Cardiac muscle cell (in vitro differentiated cells and primary cell): Measurements from ENCODE around the gene PPIP5K2. TPM values are rescaled to one million over a fixed set of nuclear protein-coding genes. Genes with fewer than 3 reads are reported as not detected.
"Not testable (repeated sequence)": the region's sequence is repeated elsewhere in the genome, so short reads cannot be mapped to it uniquely, and the experiment has no call there.

ENCODE experiments used
- DNase-seq, 2 donors: peaks; one replicate each; pipeline versions ENCODE4 v3.0.0 to v3.0.0-alpha.2; 2010 to 2017; ENCODE audit warnings: low read depth in 1 of 2, low spot score in 1 of 2
- H3K27ac ChIP-seq: fragments of 200-600 bp; sonication (generic); 2 replicates; pipeline ENCODE4 v1.5.1; 2016
- H3K27me3 ChIP-seq: fragments of 200-600 bp; sonication (generic); 2 replicates; pipeline ENCODE4 v1.6.0; 2016; ENCODE audit warnings: control low read depth
- H3K36me3 ChIP-seq: fragments of 200-600 bp; sonication (generic); 2 replicates; pipeline ENCODE4 v1.5.1; 2016; ENCODE audit warnings: control low read depth
- H3K4me1 ChIP-seq: fragments of 200-600 bp; sonication (generic); 2 replicates; pipeline ENCODE4 v1.8.1; 2017; ENCODE audit warnings: low read depth, mild to moderate bottlenecking, mixed run types
- H3K4me3 ChIP-seq: fragments of 200-600 bp; sonication (generic); 2 replicates; pipeline ENCODE4 v1.5.1; 2016; ENCODE audit warnings: mild to moderate bottlenecking
- H3K9me3 ChIP-seq: fragments of 200-600 bp; sonication (generic); 2 replicates; pipeline ENCODE4 v1.5.1; 2017; ENCODE audit warnings: low read depth, mild to moderate bottlenecking, control low read depth
- CTCF ChIP-seq: IDR thresholded peaks from 2 replicates; pipeline ENCODE4 v1.5.1; 2012; ENCODE audit warnings: low read depth, mild to moderate bottlenecking, low read length
- polyA plus RNA-seq: library from polyadenylated mRNA; unstranded; fragments of >200 nt; fragmentation: Nextera tagmentation; extraction: Ambion mirVana; gene quantifications from 2 replicates; pipeline ENCODE4 v1.2.1, GENCODE V29; 2016
- total RNA-seq: library from RNA; depleted of rRNA; stranded (reverse); fragments of >200 nt; gene quantifications from 2 replicates; pipeline ENCODE4 v1.2.3, GENCODE V29; 2016

The PPIP5K2 gene
- total and polyA plus RNA-seq, 2 experiments from 2014 or later = 27.6 to 28.2 TPM

GRCh38 chr5:103211576-103212561 lies 91.8 kb downstream of the PPIP5K2 start:
- Histone ChIP-seq H3K36me3 (no peaks in the 10 kb centered on the region), H3K27ac (no peak overlapping the region), H3K9me3 (no peaks in the 10 kb centered on the region), H3K4me1 (no peaks in the 10 kb centered on the region), H3K27me3 (no peaks in the 10 kb centered on the region), H3K4me3 (no peak overlapping the region)
- DNase-seq = no peak
- TF ChIP-seq CTCF = no peak

- TF ChIP-seq CTCF = no peak
- DNase-seq = peak in 1 of 2 donors; percentile 31
- Histone ChIP-seq H3K27ac (no peak overlapping the region), H3K36me3 (no peaks in the 10 kb centered on the region), H3K9me3 (no peaks in the 10 kb centered on the region), H3K4me1 (no peaks in the 10 kb centered on the region), H3K27me3 (no peaks in the 10 kb centered on the region), H3K4me3 (no peak overlapping the region)
Observed at GRCh38 chr5:103216137-103216536, 96.0 kb downstream of the PPIP5K2 start.

- no peaks in the 10 kb centered on the region for H3K4me1 ChIP-seq
- no peaks in the 10 kb centered on the region for H3K36me3 ChIP-seq
- DNase-seq = no peak
- H3K27ac ChIP-seq = no peak overlapping the region
- H3K9me3 ChIP-seq = no peaks in the 10 kb centered on the region
- H3K27me3 ChIP-seq = no peaks in the 10 kb centered on the region
- H3K4me3 ChIP-seq = no peak overlapping the region
- no peak for TF ChIP-seq CTCF
Observed at GRCh38 chr5:103216697-103217096, 96.6 kb downstream of the PPIP5K2 start.

GRCh38 chr5:103217101-103217500 lies 97.0 kb downstream of the PPIP5K2 start:
- H3K27ac ChIP-seq = no peak overlapping the region

DNA sequence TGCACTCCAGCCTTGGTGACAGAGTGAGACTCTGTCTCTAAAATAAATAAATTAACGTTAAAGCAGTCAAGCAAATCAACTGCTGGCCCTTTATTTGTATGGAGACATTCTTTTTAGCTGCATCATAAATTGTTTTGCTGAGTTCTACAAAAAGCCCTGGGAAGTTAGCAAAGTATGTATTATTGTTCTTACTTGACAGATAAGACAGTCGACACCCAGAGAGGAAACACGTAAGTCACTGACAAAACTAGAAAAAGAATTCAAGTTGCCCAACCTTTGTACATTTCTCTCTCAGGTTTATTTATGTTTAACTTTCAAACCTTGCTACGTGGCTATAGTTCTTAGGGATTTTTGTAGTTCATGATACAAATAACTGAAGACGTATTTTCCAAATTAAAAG lies 98.1 kb downstream of the PPIP5K2 start:
- H3K27me3 ChIP-seq = no peaks in the 10 kb centered on the region
- peak in 1 of 2 donors; percentile 97 for DNase-seq
- no peak overlapping the region for H3K4me3 ChIP-seq
- TF ChIP-seq CTCF = no peak
- H3K4me1 ChIP-seq = no peaks in the 10 kb centered on the region
- H3K9me3 ChIP-seq = no peaks in the 10 kb centered on the region
- H3K36me3 ChIP-seq = no peaks in the 10 kb centered on the region
- no peak overlapping the region for H3K27ac ChIP-seq

More at GRCh38 chr5:103217101-103217500, 97.0 kb downstream of the PPIP5K2 start:
- Histone ChIP-seq H3K4me3 (no peak overlapping the region), H3K4me1 (no peaks in the 10 kb centered on the region), H3K27me3 (no peaks in the 10 kb centered on the region), H3K36me3 (no peaks in the 10 kb centered on the region), H3K9me3 (no peaks in the 10 kb centered on the region)
- no peak for TF ChIP-seq CTCF
- DNase-seq = no peak

- H3K4me1 ChIP-seq, H3K9me3 ChIP-seq, H3K27me3 ChIP-seq, H3K36me3 ChIP-seq, H3K27ac ChIP-seq, H3K4me3 ChIP-seq, DNase-seq: not testable (repeated sequence)
Observed at GRCh38 chr5:103219074-103219473, 99.0 kb downstream of the PPIP5K2 start.
